ENCODE measurements around the gene MYBL2.
A peak's percentile ranks its signal among the peaks of the same experiment; 100 is the strongest.

Gene MYBL2

GRCh38 chr20:43744151-43744611 lies 77.3 kb downstream of the MYBL2 start (continued):
- TF ChIP-seq ZBTB10 (tag by site-specific recombination; IDR thresholded peaks at IDR 0.05) (no peak), ZIC2 (tag by site-specific recombination; IDR thresholded peaks at IDR 0.05) (peak; percentile 29; the same call in 1 of the 2 replicates), ZNF555 (tag by site-specific recombination; conservative IDR thresholded peaks at IDR 0.05) (no peak), ZNF654 (tag by site-specific recombination; IDR thresholded peaks at IDR 0.05; ENCODE audit: low read depth) (no peak), SP7 (tag by site-specific recombination; IDR thresholded peaks at IDR 0.05) (0 out of 2 replicates have a peak, but pooled peaks have one; percentile 20), MEIS1 (CRISPR knock-in tag; IDR thresholded peaks at IDR 0.05; ENCODE audit: borderline replicate concordance) (no peak), ZNF529 (tag by site-specific recombination; IDR thresholded peaks at IDR 0.05; ENCODE audit: insufficient replicate concordance) (no peak), ZNF692 (tag by site-specific recombination; IDR thresholded peaks at IDR 0.05) (peak; percentile 35; the same call in 1 of the 2 replicates), ZNF266 (tag by site-specific recombination; IDR thresholded peaks at IDR 0.05; ENCODE audit: low read depth) (no peak), BCL11A (tag by site-specific recombination; IDR thresholded peaks at IDR 0.05; ENCODE audit: low read depth) (no peak), ZNF830 (tag by site-specific recombination; IDR thresholded peaks at IDR 0.05; ENCODE audit: low read depth) (no peak), ZSCAN23 (tag by site-specific recombination; IDR thresholded peaks at IDR 0.05) (no peak), GLIS1 (tag by site-specific recombination; IDR thresholded peaks at IDR 0.05) (peak; percentile 91), ZFP3 (tag by site-specific recombination; IDR thresholded peaks at IDR 0.05; ENCODE audit: low read depth) (no peak), ZNF175 (tag by site-specific recombination; IDR thresholded peaks at IDR 0.05) (no peak), PATZ1 (tag by site-specific recombination; IDR thresholded peaks at IDR 0.05) (no peak), ZFP41 (tag by site-specific recombination; IDR thresholded peaks at IDR 0.05; ENCODE audit: borderline replicate concordance) (no peak), ZNF274 (IDR thresholded peaks at IDR 0.05; ENCODE audit: low read length) (no peak), ZNF274 (tag by site-specific recombination; IDR thresholded peaks at IDR 0.05; ENCODE audit: borderline replicate concordance) (no peak), ZNF132 (tag by site-specific recombination; IDR thresholded peaks at IDR 0.05; ENCODE audit: borderline replicate concordance) (no peak), ZNF433 (tag by site-specific recombination; IDR thresholded peaks at IDR 0.05; ENCODE audit: low read depth) (no peak), ZNF449 (tag by site-specific recombination; IDR thresholded peaks at IDR 0.05) (no peak), SALL2 (tag by site-specific recombination; IDR thresholded peaks at IDR 0.05; ENCODE audit: borderline replicate concordance) (no peak), KLF16 (tag by site-specific recombination; IDR thresholded peaks at IDR 0.05) (no peak), ZNF148 (tag by site-specific recombination; IDR thresholded peaks at IDR 0.05; ENCODE audit: borderline replicate concordance) (no peak), ZNF645 (tag by site-specific recombination; IDR thresholded peaks at IDR 0.05) (no peak), KLF1 (tag by site-specific recombination; IDR thresholded peaks at IDR 0.05) (peak; percentile 74)
